ENCODE results near the gene SLC8A3.
A peak's percentile ranks its signal among the peaks of the same experiment; 100 is the strongest.

DNA sequence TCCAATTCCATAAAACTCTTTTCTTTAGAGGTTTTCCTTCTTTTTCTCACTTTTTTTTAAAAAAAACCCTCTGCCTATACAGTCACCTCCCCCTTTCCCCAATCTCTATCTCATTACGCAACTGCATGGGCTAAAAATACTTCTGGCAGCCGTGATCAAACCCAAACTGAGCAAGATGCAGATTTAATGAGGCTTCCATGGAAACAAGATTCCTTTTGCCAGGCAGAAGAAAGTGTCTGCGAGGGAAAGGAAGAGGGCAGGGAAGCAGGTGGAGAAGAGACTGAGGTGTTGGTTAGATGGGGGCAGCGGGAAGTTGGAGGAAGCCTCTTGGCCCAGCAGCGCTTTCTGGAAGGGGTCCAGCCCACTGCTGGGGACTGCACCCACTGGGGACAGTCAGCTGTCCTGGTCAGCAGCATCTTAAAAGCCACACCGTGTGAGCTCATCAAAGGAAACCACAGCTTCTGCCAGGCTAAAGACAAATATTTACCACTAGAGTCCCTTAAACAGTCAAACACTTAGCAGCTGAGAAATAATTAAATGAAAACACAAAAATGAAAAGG, 90.4 kb downstream of the SLC8A3 start:
- TF ChIP-seq POLR2AphosphoS5 (IDR thresholded peaks at IDR 0.05) (peak; percentile 15), POLR2A (IDR thresholded peaks at IDR 0.05) (no peak), EP300 (IDR thresholded peaks at IDR 0.05) (no peak)
- TF ChIP-seq, protein P1, sequence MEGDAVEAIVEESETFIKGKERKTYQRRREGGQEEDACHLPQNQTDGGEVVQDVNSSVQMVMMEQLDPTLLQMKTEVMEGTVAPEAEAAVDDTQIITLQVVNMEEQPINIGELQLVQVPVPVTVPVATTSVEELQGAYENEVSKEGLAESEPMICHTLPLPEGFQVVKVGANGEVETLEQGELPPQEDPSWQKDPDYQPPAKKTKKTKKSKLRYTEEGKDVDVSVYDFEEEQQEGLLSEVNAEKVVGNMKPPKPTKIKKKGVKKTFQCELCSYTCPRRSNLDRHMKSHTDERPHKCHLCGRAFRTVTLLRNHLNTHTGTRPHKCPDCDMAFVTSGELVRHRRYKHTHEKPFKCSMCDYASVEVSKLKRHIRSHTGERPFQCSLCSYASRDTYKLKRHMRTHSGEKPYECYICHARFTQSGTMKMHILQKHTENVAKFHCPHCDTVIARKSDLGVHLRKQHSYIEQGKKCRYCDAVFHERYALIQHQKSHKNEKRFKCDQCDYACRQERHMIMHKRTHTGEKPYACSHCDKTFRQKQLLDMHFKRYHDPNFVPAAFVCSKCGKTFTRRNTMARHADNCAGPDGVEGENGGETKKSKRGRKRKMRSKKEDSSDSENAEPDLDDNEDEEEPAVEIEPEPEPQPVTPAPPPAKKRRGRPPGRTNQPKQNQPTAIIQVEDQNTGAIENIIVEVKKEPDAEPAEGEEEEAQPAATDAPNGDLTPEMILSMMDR (IDR thresholded peaks at IDR 0.05): no peak

Data from gastroesophageal sphincter (tissue), 3 donors.